Esophagus mucosa (tissue), 1 donor: ENCODE results near the gene TTC36. TPM values are rescaled to one million over a fixed set of nuclear protein-coding genes. Genes with fewer than 3 reads are reported as not detected.

Source experiments
- total RNA-seq: library from RNA; stranded (reverse); gene quantifications from one replicate; pipeline ENCODE4 v1.2.4, GENCODE V29; 2023
- donor health status: DM: yes; HTN: yes; CAD: no.

TTC36 gene
- total RNA-seq, 1 donor from 2014 or later: not detected

Other genes starting within 250 kb of the TTC36 start
- 1.2 TPM for gene CD3E, start 222.7 kb upstream of the TTC36 start, total RNA-seq
- gene CD3D, start 184.8 kb upstream of the TTC36 start, total RNA-seq: 4.0 TPM
- gene CD3G, start 183.1 kb upstream of the TTC36 start, total RNA-seq: 0.76 TPM
- gene UBE4A, start 167.9 kb upstream of the TTC36 start, total RNA-seq: 23.6 TPM
- gene ATP5MG, start 125.9 kb upstream of the TTC36 start, total RNA-seq: 186 TPM
- gene KMT2A, start 91.0 kb upstream of the TTC36 start, total RNA-seq: 25.6 TPM
- 8.3 TPM for gene TMEM25, start 3.7 kb downstream of the TTC36 start, total RNA-seq
- gene IFT46, start 38.5 kb downstream of the TTC36 start, total RNA-seq: 14.6 TPM
- 71.7 TPM for gene ARCN1, start 44.9 kb downstream of the TTC36 start, total RNA-seq
- gene PHLDB1, start 80.1 kb downstream of the TTC36 start, total RNA-seq: 9.3 TPM
- gene TREH, start 152.2 kb downstream of the TTC36 start, total RNA-seq: 0.68 TPM